Measurements from ENCODE around the gene CR1.
"Not testable (repeated sequence)": the region's sequence is repeated elsewhere in the genome, so short reads cannot be mapped to it uniquely, and the experiment has no call there.

The CR1 gene

DNA sequence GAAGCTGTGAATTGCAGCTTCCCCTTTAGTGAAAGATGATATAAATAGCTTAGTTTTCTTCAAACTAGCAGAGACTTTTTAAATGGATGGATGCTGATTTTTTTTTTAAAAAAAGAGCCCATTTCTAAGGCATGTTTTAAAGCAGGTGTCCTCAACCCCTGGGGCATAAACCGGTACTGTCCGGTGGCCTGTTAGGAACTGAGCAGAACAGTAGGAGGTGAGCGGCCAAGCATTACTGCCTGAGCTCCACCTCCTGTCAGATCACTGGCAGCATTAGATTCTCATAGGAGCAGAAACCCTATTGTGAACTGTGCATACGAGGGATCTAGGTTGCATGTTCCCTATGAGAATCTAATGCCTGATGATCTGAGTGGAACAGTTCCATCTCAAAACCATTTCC lies 180.2 kb downstream of the CR1 start:
- no peak for DNase-seq (ENCODE audit: low read depth)

DNA sequence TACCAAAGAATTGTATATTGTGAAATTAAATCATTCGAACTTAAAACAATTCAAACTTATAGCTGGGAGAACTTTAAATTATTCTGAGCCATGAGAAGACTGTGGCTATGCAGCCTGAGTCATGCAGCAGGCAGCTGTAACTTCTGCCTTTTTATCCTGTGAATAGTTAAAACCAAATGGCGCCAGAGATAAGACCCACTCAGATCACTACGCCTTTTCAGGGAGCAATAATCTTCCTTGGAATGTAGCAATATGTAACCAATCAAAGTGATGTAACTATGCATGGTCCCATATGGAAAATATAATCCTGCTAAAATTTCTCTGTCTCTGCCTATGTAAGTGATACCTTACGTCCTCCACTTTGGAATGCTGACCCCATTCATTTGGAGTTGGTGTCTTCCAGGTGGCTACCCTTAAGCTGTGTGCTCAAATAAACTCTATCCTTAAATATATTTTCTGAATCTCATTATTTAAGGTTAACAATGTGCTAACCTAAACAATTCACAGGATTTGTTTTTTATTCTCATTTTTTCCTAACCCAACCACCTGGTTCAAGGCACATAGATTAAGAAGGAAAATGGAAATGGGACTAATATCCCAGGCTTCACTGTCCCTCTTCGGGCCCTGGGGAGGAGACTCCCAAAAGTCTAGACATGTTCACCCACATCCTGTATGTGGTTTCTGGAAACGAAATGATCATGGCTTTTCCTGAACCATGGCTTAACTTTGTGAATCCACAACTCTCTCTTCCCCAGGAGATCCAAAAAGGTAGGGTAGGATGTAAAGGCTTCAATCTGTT lies 184.8 kb downstream of the CR1 start:
- DNase-seq (ENCODE audit: low read depth), result not testable (repeated sequence)

DNA sequence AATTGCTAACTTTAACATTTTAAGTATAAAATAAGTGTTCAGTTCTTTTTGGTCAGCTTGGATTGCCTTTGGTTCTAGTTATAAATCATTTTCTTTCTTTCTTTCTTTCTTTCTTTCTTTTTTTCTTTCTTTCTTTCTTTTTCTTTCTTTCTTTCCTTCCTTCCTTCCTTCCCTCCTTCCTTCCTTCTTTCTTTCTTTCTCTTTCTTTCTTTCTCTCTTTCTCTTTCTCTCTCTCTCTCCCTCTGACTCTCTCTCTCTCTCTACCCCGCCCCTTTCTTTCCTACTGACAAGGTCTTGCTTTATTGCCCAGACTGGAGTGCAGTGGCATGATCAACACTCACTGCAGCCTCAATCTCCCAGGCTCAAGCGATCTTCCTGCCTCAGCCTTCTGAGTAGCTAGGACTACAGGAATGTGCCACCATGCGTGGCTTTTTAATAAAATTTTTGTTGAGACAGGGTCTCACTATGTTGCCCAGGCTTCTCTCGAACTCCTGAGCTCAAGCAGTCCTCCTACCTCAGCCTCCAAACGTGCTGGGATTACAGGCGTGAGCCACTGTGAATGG lies 187.0 kb downstream of the CR1 start:
- DNase-seq (ENCODE audit: low read depth), result not testable (repeated sequence)

DNA sequence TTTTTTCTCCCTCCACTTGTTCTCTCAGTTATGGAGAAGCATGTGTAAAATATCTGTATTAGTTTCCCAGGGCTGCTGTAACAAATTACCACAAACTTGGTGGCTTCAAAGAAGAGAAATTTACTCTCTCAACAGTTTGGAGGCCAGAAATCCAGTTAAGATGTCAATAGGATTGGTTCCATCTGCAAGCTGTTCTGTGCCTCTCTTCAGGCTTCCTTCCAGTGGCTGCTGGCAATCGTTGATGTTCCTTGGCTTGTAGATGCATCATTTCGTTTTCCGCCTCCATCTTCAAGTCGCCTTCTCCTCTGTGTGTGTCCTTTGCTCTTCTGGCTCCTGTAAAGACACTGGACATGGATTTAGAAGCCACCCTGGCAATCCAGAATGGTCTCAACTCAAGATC lies 194.6 kb downstream of the CR1 start:
- DNase-seq (ENCODE audit: low read depth), result not testable (repeated sequence)

DNA sequence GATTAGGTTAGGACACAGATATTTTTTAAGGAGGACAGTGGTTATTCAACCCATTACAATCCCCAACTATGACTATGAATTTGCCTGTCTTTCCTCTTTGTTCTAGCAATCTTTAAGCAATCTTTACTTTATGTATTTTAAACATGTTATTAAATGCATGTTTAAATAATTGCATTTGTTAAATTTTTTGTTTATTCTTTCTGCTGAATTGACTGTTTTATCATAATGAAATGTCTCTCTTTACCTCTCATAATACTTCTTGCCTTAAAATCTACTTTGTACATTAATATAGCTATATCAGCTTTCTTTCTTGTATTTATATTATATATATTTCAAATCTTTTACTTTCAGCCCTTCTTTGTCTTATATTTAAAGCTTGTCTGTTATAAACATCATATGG lies 195.1 kb downstream of the CR1 start:
- DNase-seq (ENCODE audit: low read depth), result no peak
